Measurements from ENCODE around the gene SUPT7L.

SUPT7L gene

GRCh38 chr2:27628767-27629709 is 34.4 kb downstream of the SUPT7L start, which contains the start of the genes CCDC121 and GPN1 (continued):
- TF ChIP-seq ZNF311 (tag by site-specific recombination; IDR thresholded peaks at IDR 0.05; ENCODE audit: borderline replicate concordance) (no peak), ZNF350 (tag by site-specific recombination; IDR thresholded peaks at IDR 0.05) (no peak), ZFP37 (tag by site-specific recombination; IDR thresholded peaks at IDR 0.05) (peak; percentile 45; the same call in 1 of the 2 replicates), ZNF416 (tag by site-specific recombination; IDR thresholded peaks at IDR 0.05) (no peak), ZNF501 (tag by site-specific recombination; IDR thresholded peaks at IDR 0.05) (peak; percentile 58), ZNF704 (tag by site-specific recombination; IDR thresholded peaks at IDR 0.05) (no peak), ZNF791 (tag by site-specific recombination; IDR thresholded peaks at IDR 0.05) (no peak), ATF2 (tag by site-specific recombination; IDR thresholded peaks at IDR 0.05; ENCODE audit: low read depth) (no peak), ZNF280C (tag by site-specific recombination; IDR thresholded peaks at IDR 0.05) (no peak), ZNF157 (tag by site-specific recombination; IDR thresholded peaks at IDR 0.05) (no peak), ZNF37A (tag by site-specific recombination; IDR thresholded peaks at IDR 0.05) (no peak), ZNF341 (tag by site-specific recombination; IDR thresholded peaks at IDR 0.05; ENCODE audit: low read depth) (no peak), GFI1B (tag by site-specific recombination; IDR thresholded peaks at IDR 0.05) (no peak), ZBTB7A (tag by site-specific recombination; IDR thresholded peaks at IDR 0.05; ENCODE audit: low read depth) (0 out of 2 replicates have a peak, but pooled peaks have one; percentile 44), KLF1 (tag by site-specific recombination; IDR thresholded peaks at IDR 0.05) (peak; percentile 11; the same call in 1 of the 2 replicates), YY2 (tag by site-specific recombination; IDR thresholded peaks at IDR 0.05) (peak; percentile 93)

- ChIA-PET CTCF (interaction anchor here (0.6 to 0.7 kb wide), 3 partner anchors 54 to 1962 kb away, joined by 3 read pairs; partner anchors contain the start of gene NRBP1), POLR2A (interaction anchor here (1.0 to 3.6 kb wide), 7 partner anchors 27 to 577 kb away, joined by 3 to 19 read pairs (median 4); partner anchors contain the start of genes AGBL5, NRBP1, PPM1G and SLC4A1AP)
- TF ChIP-seq ZIC2 (tag by site-specific recombination; IDR thresholded peaks at IDR 0.05) (no peak), KLF7 (tag by site-specific recombination; IDR thresholded peaks at IDR 0.05; ENCODE audit: borderline replicate concordance) (no peak), ZNF174 (tag by site-specific recombination; IDR thresholded peaks at IDR 0.05) (no peak), ZNF600 (tag by site-specific recombination; IDR thresholded peaks at IDR 0.05) (peak; percentile 47), GLIS1 (tag by site-specific recombination; IDR thresholded peaks at IDR 0.05) (peak; percentile 71), ZNF530 (tag by site-specific recombination; IDR thresholded peaks at IDR 0.05; ENCODE audit: low read depth) (no peak), ZBTB26 (tag by site-specific recombination; optimal IDR thresholded peaks at IDR 0.05) (no peak), ZNF2 (tag by site-specific recombination; IDR thresholded peaks at IDR 0.05) (no peak), ZNF366 (tag by site-specific recombination; conservative IDR thresholded peaks at IDR 0.05) (peak; percentile 36; the same call in 1 of the 2 replicates), ZNF664 (tag by site-specific recombination; IDR thresholded peaks at IDR 0.05) (no peak), SP7 (tag by site-specific recombination; IDR thresholded peaks at IDR 0.05) (no peak)
Measured at GRCh38 chr2:27627963-27628766, 35.2 kb downstream of the SUPT7L start.

More at GRCh38 chr2:27627963-27628766, 35.2 kb downstream of the SUPT7L start:
- peak overlapping the region; percentile 25; the same call in 1 of the 2 replicates for H3K27ac ChIP-seq (ENCODE audit: extremely low read depth, low read depth, low read length)
- H3K36me3 ChIP-seq (ENCODE audit: control insufficient read depth in 2 of 2, insufficient read depth in 1 of 2, low read length in 2 of 2), result peaks cover 34 to 38% of the 10 kb centered on the region in 2 experiments
- 0 out of 2 replicates have a peak, but pooled peaks cover 2% of the 10 kb centered on the region for H3K4me1 ChIP-seq (ENCODE audit: control insufficient read depth, insufficient read depth, low read length)
- H3K4me3 ChIP-seq (ENCODE audit: low read depth, low read length), result peak overlapping the region; percentile 55
- no peaks in the 10 kb centered on the region for H3K9me3 ChIP-seq (ENCODE audit: control insufficient read depth, insufficient read depth, low read depth, low read length)

Data from HEK293 (cell line).